Effector memory CD4-positive, alpha-beta T cell (primary cell): ENCODE data around the gene MYO10.

Experiments used
- DNase-seq, 3 donors: peaks; one replicate each; pipeline ENCODE4 v3.0.0-alpha.2; 2020
- H3K27ac ChIP-seq: 2 replicates; pipeline ENCODE4 v1.7.0; 2013; ENCODE audit warnings: mild to moderate bottlenecking, low read length, moderate library complexity; ENCODE audit not compliant: insufficient read depth, poor library complexity, severe bottlenecking
- H3K27me3 ChIP-seq: replicated peaks from 2 replicates; pipeline ENCODE4 v1.7.0; 2013; ENCODE audit warnings: mild to moderate bottlenecking, low read length; ENCODE audit not compliant: insufficient read depth, control insufficient read depth, poor library complexity, severe bottlenecking
- H3K36me3 ChIP-seq: 2 replicates; pipeline ENCODE4 v1.7.0; 2013; ENCODE audit warnings: mild to moderate bottlenecking, low read length, moderate library complexity; ENCODE audit not compliant: control insufficient read depth, insufficient read depth
- H3K4me1 ChIP-seq: 2 replicates; pipeline ENCODE4 v1.7.0; 2013; ENCODE audit warnings: low read length, mild to moderate bottlenecking; ENCODE audit not compliant: control insufficient read depth, insufficient read depth, poor library complexity, severe bottlenecking
- H3K4me3 ChIP-seq: 2 replicates; pipeline ENCODE4 v1.7.0; 2013; ENCODE audit warnings: low read length, low read depth, mild to moderate bottlenecking; ENCODE audit not compliant: insufficient read depth, poor library complexity, severe bottlenecking
- H3K9me3 ChIP-seq: 2 replicates; pipeline ENCODE4 v1.7.0; 2013; ENCODE audit warnings: mild to moderate bottlenecking, low read length, moderate library complexity; ENCODE audit not compliant: control insufficient read depth

MYO10 gene

DNA sequence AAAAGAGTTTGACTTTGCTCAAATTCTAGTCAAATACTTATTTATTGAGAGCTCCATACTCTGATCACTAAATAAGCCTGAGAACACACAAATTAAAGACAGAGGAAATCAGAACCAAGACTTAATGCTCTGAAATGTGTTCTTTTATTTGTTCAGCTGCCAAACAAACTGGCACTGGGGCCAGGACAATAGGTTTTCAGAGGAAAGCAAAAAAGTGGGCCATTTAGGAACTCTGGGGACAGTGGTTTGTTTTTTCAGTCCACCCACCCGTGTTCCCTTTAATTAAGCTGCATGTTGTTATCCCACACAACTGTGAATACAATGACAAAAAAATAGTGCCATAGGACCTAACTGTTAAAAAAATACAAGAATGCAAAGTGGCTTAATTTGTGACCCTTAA lies 223.9 kb downstream of the MYO10 start:
- no peak for DNase-seq

DNA sequence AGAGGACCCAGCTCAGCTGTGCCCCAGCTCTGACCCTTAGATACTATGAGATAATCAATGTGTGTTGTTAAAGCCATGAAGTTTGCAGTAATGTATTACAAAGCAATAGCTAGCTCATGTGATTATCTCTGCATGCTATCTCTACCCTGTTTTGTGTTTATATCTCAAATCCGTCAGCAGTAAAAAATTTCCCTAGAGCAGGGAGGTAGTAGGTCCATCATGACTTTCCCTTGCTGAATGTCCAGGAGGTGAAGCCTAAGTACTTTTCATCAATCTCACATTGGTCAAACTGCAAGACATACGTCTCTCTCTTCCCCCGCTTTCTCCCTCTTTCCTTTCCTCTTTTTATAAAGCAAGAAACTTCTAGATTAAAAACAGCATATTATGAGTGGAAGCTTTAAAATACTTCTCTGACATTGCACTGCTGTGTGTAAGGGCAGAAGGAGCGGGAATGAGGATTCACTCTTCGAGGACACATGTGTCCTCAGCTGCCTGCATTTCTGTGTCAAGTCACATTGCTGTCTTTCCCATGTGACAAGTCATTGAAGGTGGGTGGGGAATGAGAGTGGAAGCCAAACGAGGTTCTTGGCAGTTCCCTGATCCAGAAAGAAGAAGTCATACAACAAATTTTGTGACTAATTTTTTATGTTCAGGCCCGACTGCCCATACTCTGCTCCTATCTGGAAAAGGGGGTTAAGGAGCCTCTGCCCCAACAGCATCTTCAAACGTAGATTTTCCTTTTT lies 226.2 kb downstream of the MYO10 start:
- H3K27ac ChIP-seq, result no peak overlapping the region

More for the DNA sequence above, 223.9 kb downstream of the MYO10 start:
- no peaks in the 10 kb centered on the region for H3K36me3 ChIP-seq
- H3K27me3 ChIP-seq, result no peaks in the 10 kb centered on the region
- no peaks in the 10 kb centered on the region for H3K9me3 ChIP-seq
- no peaks in the 10 kb centered on the region for H3K4me1 ChIP-seq
- H3K4me3 ChIP-seq, result no peak overlapping the region
- no peak overlapping the region for H3K27ac ChIP-seq

DNA sequence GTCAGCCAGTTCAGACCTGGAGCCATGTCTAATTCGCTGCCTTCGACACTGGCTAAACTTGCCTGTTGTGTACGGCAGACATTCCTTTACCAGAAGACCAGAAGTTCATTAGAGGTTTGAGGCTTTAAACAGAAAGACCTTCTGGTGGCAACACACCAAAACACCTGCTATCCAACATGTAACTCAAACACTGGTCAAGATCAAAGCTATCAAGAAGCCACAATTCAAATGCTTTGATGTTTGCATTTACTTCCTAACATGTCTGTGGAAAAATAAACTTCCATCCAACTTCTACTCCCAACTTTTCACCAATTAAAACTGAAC lies 228.3 kb downstream of the MYO10 start:
- no peak overlapping the region for H3K4me3 ChIP-seq
- no peaks in the 10 kb centered on the region for H3K4me1 ChIP-seq
- H3K9me3 ChIP-seq, result no peaks in the 10 kb centered on the region
- H3K36me3 ChIP-seq, result no peaks in the 10 kb centered on the region
- H3K27ac ChIP-seq, result no peak overlapping the region
- DNase-seq, result no peak
- no peaks in the 10 kb centered on the region for H3K27me3 ChIP-seq

More for the DNA sequence above, 226.2 kb downstream of the MYO10 start:
- Histone ChIP-seq H3K4me1 (no peaks in the 10 kb centered on the region), H3K36me3 (no peaks in the 10 kb centered on the region), H3K4me3 (no peak overlapping the region), H3K9me3 (no peaks in the 10 kb centered on the region), H3K27me3 (no peaks in the 10 kb centered on the region)
- DNase-seq, result no peak

DNA sequence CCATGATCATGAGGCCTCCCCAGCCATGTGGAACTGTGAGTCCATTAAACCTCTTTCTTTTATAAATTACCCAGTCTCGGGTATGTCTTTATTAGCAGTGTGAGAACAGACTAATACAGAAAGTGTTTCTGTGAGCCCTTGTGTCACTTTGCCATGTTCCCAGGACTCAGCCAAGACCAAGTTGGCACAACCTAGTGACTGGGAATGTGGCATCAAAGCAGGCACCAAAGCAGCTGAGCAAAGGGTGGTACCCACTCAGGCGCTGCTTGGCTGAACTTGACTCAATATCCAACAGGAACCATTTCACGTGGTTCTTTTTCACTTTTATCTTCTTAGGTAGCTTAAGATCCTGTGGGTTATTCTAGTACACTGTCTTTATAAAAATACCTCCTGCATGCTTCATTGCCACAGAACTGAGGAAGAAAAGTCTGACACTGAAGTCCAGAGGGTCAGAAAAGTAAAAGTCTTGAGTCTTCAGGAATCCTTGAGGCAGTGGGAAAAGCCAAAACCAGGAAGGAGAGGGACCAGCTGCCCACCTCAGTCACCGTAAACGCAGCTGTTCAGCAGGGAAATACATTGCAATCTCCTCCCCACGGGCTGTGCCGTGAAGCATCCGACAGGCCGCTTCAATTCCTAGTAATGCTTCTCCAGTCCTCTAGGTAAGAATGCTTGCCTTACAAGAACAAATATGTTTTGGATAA lies 228.8 kb downstream of the MYO10 start:
- Histone ChIP-seq H3K36me3 (no peaks in the 10 kb centered on the region), H3K27me3 (no peaks in the 10 kb centered on the region), H3K27ac (no peak overlapping the region), H3K4me1 (no peaks in the 10 kb centered on the region), H3K9me3 (no peaks in the 10 kb centered on the region), H3K4me3 (no peak overlapping the region)
- DNase-seq, result no peak

DNA sequence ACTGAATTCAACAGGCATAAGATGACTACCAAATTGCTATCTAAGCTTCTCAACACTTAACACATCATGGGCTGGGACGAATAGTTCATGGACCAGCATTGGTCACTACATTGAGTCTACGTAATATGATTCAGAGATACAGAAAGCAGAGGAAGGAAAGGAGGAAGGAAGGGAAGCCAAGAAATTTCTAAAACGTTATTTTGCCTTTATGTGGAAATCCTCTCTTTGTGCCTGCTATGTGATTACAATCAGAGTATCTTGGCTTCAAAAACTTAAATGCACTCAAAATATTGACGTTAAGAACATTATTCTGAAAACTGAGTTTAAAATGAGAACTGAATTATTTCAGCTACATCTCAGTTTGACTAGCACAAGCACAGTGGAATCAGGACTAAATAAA lies 231.1 kb downstream of the MYO10 start:
- H3K4me3 ChIP-seq, result no peak overlapping the region
- DNase-seq, result no peak
- H3K36me3 ChIP-seq, result no peaks in the 10 kb centered on the region
- no peak overlapping the region for H3K27ac ChIP-seq
- no peaks in the 10 kb centered on the region for H3K4me1 ChIP-seq
- H3K27me3 ChIP-seq, result no peaks in the 10 kb centered on the region
- H3K9me3 ChIP-seq, result no peaks in the 10 kb centered on the region

DNA sequence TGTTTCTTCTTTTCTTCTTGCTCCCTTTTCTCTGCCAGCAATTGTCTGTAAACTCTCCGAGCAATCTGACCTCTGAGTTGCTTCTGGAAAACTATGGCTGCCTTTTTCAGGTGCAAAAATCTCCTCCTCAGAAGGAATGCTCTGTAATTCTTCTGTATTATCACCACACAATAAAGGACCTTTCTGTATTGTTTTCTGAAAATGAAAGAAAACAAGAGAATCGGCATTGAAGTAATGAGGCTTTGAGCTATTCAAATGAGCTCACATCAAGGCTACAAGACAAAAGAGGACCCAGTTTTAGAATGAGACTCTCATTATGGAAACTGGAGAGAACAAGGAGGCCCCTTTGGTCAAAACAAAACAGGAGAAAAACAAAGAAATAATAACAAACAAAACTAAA lies 233.1 kb downstream of the MYO10 start:
- no peaks in the 10 kb centered on the region for H3K27me3 ChIP-seq
- no peak for DNase-seq
- no peaks in the 10 kb centered on the region for H3K9me3 ChIP-seq
- H3K4me1 ChIP-seq, result no peaks in the 10 kb centered on the region
- no peaks in the 10 kb centered on the region for H3K36me3 ChIP-seq
- no peak overlapping the region for H3K27ac ChIP-seq
- H3K4me3 ChIP-seq, result no peak overlapping the region

DNA sequence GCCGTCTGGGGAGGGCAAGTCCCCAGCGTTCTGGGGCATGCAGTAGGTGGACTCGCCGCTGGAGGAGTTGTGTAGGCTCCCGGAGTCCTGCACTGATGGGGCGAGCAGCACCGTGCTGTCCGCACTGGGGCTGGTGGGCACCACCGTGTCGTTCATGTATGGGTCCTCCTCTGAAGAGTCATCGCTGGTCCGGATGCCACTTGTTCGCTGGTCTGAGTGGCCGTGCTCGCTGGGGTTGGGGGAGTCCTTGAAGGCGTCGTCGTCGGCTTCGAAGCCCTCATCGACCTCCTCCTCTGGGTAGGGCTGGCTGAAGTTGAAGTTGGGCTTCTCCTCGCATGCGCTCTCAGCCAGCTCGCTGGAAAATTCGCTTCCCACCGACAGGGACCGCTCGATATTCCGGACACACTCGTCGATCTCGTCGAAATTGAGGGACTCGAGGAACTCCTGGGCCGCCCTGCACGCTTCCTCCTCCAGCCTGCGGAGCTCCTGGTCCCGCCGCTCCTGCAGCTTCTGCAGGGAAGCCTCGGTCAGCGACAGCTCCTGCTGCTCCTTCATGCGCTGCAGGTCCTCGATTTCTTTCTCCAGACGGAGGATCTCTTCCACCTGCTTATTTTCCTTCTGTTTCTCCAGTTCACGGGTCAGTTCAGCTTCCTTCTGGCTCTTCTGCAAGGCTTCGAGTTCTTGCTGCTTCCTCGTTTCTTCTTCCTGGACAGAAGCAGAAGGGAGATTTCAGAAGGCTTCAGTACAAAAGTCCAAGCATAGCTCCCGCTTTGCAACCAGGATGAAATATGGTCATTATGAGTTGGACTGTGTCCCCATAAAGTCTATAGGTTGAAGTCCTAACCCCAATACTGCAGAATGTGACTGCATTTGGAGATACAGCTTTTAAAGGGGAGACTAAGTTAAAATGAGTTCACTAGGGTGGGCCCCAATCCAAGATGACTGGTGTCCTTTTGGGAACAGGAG lies 234.7 kb downstream of the MYO10 start:
- no peaks in the 10 kb centered on the region for H3K4me1 ChIP-seq
- H3K36me3 ChIP-seq, result no peaks in the 10 kb centered on the region
- no peaks in the 10 kb centered on the region for H3K27me3 ChIP-seq
- no peak overlapping the region for H3K27ac ChIP-seq
- no peak overlapping the region for H3K4me3 ChIP-seq
- H3K9me3 ChIP-seq, result no peaks in the 10 kb centered on the region
- DNase-seq, result no peak

DNA sequence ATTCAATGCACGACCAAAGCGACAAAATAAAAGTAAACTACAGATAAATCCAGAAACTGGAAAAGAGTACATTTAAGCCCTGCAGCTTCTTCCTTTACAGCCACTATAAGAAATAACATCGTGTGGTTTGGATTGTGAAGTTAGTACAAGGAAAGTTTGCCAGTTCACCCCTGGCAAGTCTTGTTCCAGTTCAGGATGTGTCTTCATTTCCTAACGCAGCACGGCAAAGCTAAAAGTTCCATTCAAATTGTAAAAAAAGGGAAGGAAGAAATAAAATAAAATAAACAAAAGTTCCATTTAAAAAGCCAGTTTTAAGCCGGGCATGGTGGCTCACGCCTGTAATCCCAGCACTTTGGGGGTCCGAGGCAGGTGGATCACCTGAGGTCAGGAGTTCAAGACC lies 236.0 kb downstream of the MYO10 start:
- Histone ChIP-seq H3K4me3 (no peak overlapping the region), H3K27ac (no peak overlapping the region), H3K36me3 (no peaks in the 10 kb centered on the region), H3K4me1 (no peaks in the 10 kb centered on the region), H3K27me3 (no peaks in the 10 kb centered on the region), H3K9me3 (no peaks in the 10 kb centered on the region)
- no peak for DNase-seq

DNA sequence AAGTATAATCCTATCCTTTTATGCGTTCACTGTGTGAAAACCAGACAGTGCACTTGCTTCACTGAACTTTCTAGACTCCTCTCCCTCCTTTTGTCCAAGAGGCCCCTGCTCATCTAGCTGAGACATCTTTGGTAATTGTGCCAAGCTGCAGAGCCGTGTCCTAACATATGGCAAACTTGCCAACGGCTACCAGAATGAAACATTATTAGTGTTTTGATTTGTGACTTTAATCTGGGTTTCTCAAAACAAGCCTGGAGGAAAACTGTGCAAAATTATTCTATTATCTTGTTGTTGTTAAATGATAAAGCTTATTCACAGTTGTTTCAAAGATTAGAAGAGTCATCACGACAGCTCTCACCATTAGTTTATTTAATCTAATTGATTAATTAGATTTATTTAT lies 240.3 kb downstream of the MYO10 start:
- no peak for DNase-seq
- H3K4me3 ChIP-seq, result no peak overlapping the region
- no peaks in the 10 kb centered on the region for H3K27me3 ChIP-seq
- H3K27ac ChIP-seq, result no peak overlapping the region
- no peaks in the 10 kb centered on the region for H3K4me1 ChIP-seq
- H3K9me3 ChIP-seq, result no peaks in the 10 kb centered on the region
- no peaks in the 10 kb centered on the region for H3K36me3 ChIP-seq

DNA sequence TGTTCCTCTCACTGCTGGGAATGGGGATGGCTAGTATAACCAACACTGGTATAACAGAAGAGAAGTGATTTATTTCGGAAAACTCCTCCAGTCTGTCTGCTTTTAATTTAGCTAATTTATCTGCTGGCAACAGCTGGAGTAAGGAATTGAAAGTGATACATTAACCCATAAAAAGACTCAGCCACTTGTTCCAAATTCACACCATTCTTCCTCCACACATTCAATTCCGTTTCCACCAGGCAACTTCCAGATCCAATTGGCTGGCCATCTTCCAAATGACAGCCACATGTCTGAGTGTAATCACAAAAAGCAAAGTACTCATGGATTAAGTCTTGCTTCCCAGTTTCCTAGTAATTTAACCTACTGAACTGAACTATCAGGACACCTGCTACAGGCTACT lies 242.2 kb downstream of the MYO10 start:
- DNase-seq, result no peak
- H3K4me1 ChIP-seq, result no peaks in the 10 kb centered on the region
- H3K27me3 ChIP-seq, result no peaks in the 10 kb centered on the region
- H3K9me3 ChIP-seq, result no peaks in the 10 kb centered on the region
- H3K36me3 ChIP-seq, result no peaks in the 10 kb centered on the region
- H3K27ac ChIP-seq, result no peak overlapping the region
- H3K4me3 ChIP-seq, result no peak overlapping the region
